Upper lobe of left lung (tissue), 6 donors: ENCODE results near the gene ACSBG1. TPM values are rescaled to one million over a fixed set of nuclear protein-coding genes. Genes with fewer than 3 reads are reported as not detected.

Experiments used
- ATAC-seq, 2 donors: fragments of 200-7000 bp; cut with Tn5 transposase; one replicate each; pipeline ENCODE4 v1.9.1; 2022; ENCODE audit warnings: mild to moderate bottlenecking in 2 of 2, moderate library complexity in 2 of 2; ENCODE audit not compliant: low FRiP score in 2 of 2
- DNase-seq, 2 donors: peaks; one replicate each; pipeline ENCODE4 v3.0.0-alpha.2; 2019 to 2020
- H3K27ac ChIP-seq, 4 donors: fragments of 200-600 bp; sonication (generic); one replicate each; pipeline ENCODE4 v1.5.1; 2016 to 2019
- H3K27me3 ChIP-seq, 4 donors: fragments of 200-600 bp; sonication (generic); one replicate each; pipeline ENCODE4 v1.5.1; 2017 to 2019
- H3K36me3 ChIP-seq, 4 donors: fragments of 200-600 bp; sonication (generic); one replicate each; pipeline ENCODE4 v1.5.1; 2016 to 2019
- H3K4me1 ChIP-seq, 4 donors: fragments of 200-600 bp; sonication (generic); one replicate each; pipeline ENCODE4 v1.5.1; 2018 to 2019
- H3K4me3 ChIP-seq, 4 donors: fragments of 200-600 bp; sonication (generic); one replicate each; pipeline ENCODE4 v1.5.1; 2017 to 2019; ENCODE audit warnings: mild to moderate bottlenecking in 2 of 4, moderate library complexity in 1 of 4
- H3K9me3 ChIP-seq, 4 donors: fragments of 200-600 bp; sonication (generic); one replicate each; pipeline ENCODE4 v1.5.1; 2018 to 2019
- CTCF ChIP-seq, 6 experiments: fragments of 450-650 bp in 4 of 6; fragments of 200-600 bp in 2 of 6; sonication (generic) in 2 of 6; IDR thresholded peaks; one replicate each; pipeline ENCODE4 v1.5.1; 2016 to 2019; ENCODE audit warnings: antibody characterized with exemption in 6 of 6
- EP300 ChIP-seq, 4 donors: sonication (generic); formaldehyde crosslinking; IDR thresholded peaks; one replicate each; pipeline ENCODE4 v1.5.1; 2017; ENCODE audit warnings: antibody characterized with exemption in 4 of 4, control low read depth in 2 of 4
- POLR2A ChIP-seq, 4 donors: fragments of 450-650 bp; IDR thresholded peaks; one replicate each; pipeline ENCODE4 v1.5.1; 2016 to 2017; ENCODE audit warnings: antibody characterized with exemption in 4 of 4, mild to moderate bottlenecking in 2 of 4
- POLR2AphosphoS5 ChIP-seq, 2 donors: sonication (generic); formaldehyde crosslinking; IDR thresholded peaks; one replicate each; pipeline ENCODE4 v1.5.1; 2017; ENCODE audit warnings: antibody characterized with exemption in 2 of 2
- WGBS, 2 donors: methylation state at CpG; one replicate each; pipeline ENCODE4 v1.1.5; 2017 to 2018; 5-methylcytosine and 5-hydroxymethylcytosine counted together
- total RNA-seq, 6 donors: library from RNA; depleted of rRNA in 4 of 6; stranded (reverse); fragments of >200 nt in 4 of 6; gene quantifications; one replicate each; pipeline versions ENCODE4 v1.1.0 to v1.2.1, GENCODE V29; 2016 to 2021
- donor health status: DM: no; HTN: no; CAD: no; lungs with moderate emphysema.
- donor health status: DM: no; HTN: yes; CAD: no; lungs with severe emphysema.

Gene ACSBG1
- total RNA-seq, 6 donors from 2014 or later, result 0.22 to 7.3 (median 2.3) TPM; not detected in 1

GRCh38 chr15:78208341-78208844 lies 26.0 kb downstream of the ACSBG1 start:
- no peaks in the 10 kb centered on the region for H3K27me3 ChIP-seq
- H3K36me3 ChIP-seq, result no peaks in the 10 kb centered on the region
- H3K9me3 ChIP-seq, result no peaks in the 10 kb centered on the region
- ATAC-seq, result no peak
- no peak for TF ChIP-seq CTCF (IDR thresholded peaks at IDR 0.05)
- TF ChIP-seq EP300 (IDR thresholded peaks at IDR 0.05), result no peak
- no peak for TF ChIP-seq POLR2AphosphoS5 (IDR thresholded peaks at IDR 0.05)
- TF ChIP-seq POLR2A (IDR thresholded peaks at IDR 0.05), result no peak
- WGBS, 2 donors, result 94% methylated on average over 8 of the region's 8 CpGs; no CpG with 5 or more reads in 1 of the 2 donors
- no peak overlapping the region for H3K4me3 ChIP-seq
- H3K4me1 ChIP-seq, result peaks cover 0 to 3% (median 0%) of the 10 kb centered on the region in 4 donors
- no peak for DNase-seq
- H3K27ac ChIP-seq, result no peak overlapping the region

- ATAC-seq (no peak), DNase-seq (no peak)
- WGBS, 2 donors, result 88 to 93% methylated on average over 3 to 8 of the region's 8 CpGs
- H3K9me3 ChIP-seq, result no peaks in the 10 kb centered on the region
- peaks cover 0 to 3% (median 0%) of the 10 kb centered on the region in 4 donors for H3K4me1 ChIP-seq
- H3K36me3 ChIP-seq, result no peaks in the 10 kb centered on the region
- H3K27ac ChIP-seq, result no peak overlapping the region
- no peaks in the 10 kb centered on the region for H3K27me3 ChIP-seq
- no peak overlapping the region for H3K4me3 ChIP-seq
- TF ChIP-seq EP300 (IDR thresholded peaks at IDR 0.05), result no peak
- TF ChIP-seq CTCF (IDR thresholded peaks at IDR 0.05), result no peak
- TF ChIP-seq POLR2A (IDR thresholded peaks at IDR 0.05), result no peak
- no peak for TF ChIP-seq POLR2AphosphoS5 (IDR thresholded peaks at IDR 0.05)
Measured at GRCh38 chr15:78207641-78208340, 26.6 kb downstream of the ACSBG1 start.

GRCh38 chr15:78207110-78207458 lies 27.3 kb downstream of the ACSBG1 start:
- DNase-seq (no peak), ATAC-seq (no peak)
- WGBS, 2 donors, result 86 to 93% methylated on average over 5 of the region's 5 CpGs

GRCh38 chr15:78206326-78207109 lies 27.8 kb downstream of the ACSBG1 start:
- Histone ChIP-seq H3K4me3 (no peak overlapping the region), H3K27me3 (no peaks in the 10 kb centered on the region), H3K4me1 (peaks cover 0 to 3% (median 0%) of the 10 kb centered on the region in 4 donors), H3K36me3 (no peaks in the 10 kb centered on the region), H3K9me3 (no peaks in the 10 kb centered on the region), H3K27ac (no peak overlapping the region)
- TF ChIP-seq CTCF (IDR thresholded peaks at IDR 0.05) (no peak), POLR2A (IDR thresholded peaks at IDR 0.05) (no peak), POLR2AphosphoS5 (IDR thresholded peaks at IDR 0.05) (no peak), EP300 (IDR thresholded peaks at IDR 0.05) (no peak)
- no peak for ATAC-seq
- no peak for DNase-seq
- WGBS, 2 donors, result 71% methylated on average over 5 to 12 of the region's 12 CpGs

More at GRCh38 chr15:78207110-78207458, 27.3 kb downstream of the ACSBG1 start:
- H3K27ac ChIP-seq, result no peak overlapping the region
- no peaks in the 10 kb centered on the region for H3K9me3 ChIP-seq
- no peaks in the 10 kb centered on the region for H3K36me3 ChIP-seq
- peaks cover 0 to 3% (median 0%) of the 10 kb centered on the region in 4 donors for H3K4me1 ChIP-seq
- H3K4me3 ChIP-seq, result no peak overlapping the region
- H3K27me3 ChIP-seq, result no peaks in the 10 kb centered on the region
- TF ChIP-seq EP300 (IDR thresholded peaks at IDR 0.05) (no peak), POLR2AphosphoS5 (IDR thresholded peaks at IDR 0.05) (no peak), CTCF (IDR thresholded peaks at IDR 0.05) (no peak), POLR2A (IDR thresholded peaks at IDR 0.05) (no peak)
